Osteocyte (in vitro differentiated cells): ENCODE data around the gene OR4E1. TPM values are rescaled to one million over a fixed set of nuclear protein-coding genes. Genes with fewer than 3 reads are reported as not detected.
A peak's percentile ranks its signal among the peaks of the same experiment; 100 is the strongest.
"Not testable (repeated sequence)": the region's sequence is repeated elsewhere in the genome, so short reads cannot be mapped to it uniquely, and the experiment has no call there.

Experiments
- DNase-seq: peaks from one replicate; pipeline ENCODE4 v3.0.0; 2021; ENCODE audit warnings: mixed read lengths; ENCODE audit not compliant: unreplicated experiment; ENCODE audit errors: extremely low spot score
- H3K27ac Mint-ChIP-seq: one replicate; pipeline ENCODE4 v1.8.0; 2021; ENCODE audit warnings: mild to moderate bottlenecking, mixed read lengths; ENCODE audit not compliant: unreplicated experiment
- H3K27me3 Mint-ChIP-seq: one replicate; pipeline ENCODE4 v1.8.0; 2021; ENCODE audit warnings: mixed read lengths; ENCODE audit not compliant: unreplicated experiment
- H3K36me3 Mint-ChIP-seq: one replicate; pipeline ENCODE4 v1.8.0; 2021; ENCODE audit warnings: mixed read lengths; ENCODE audit not compliant: unreplicated experiment
- H3K4me1 Mint-ChIP-seq: one replicate; pipeline ENCODE4 v1.8.0; 2021; ENCODE audit warnings: mixed read lengths; ENCODE audit not compliant: unreplicated experiment
- H3K4me3 Mint-ChIP-seq: one replicate; pipeline ENCODE4 v1.8.0; 2021; ENCODE audit warnings: mild to moderate bottlenecking, moderate library complexity, mixed read lengths; ENCODE audit not compliant: unreplicated experiment
- H3K9me3 Mint-ChIP-seq: one replicate; pipeline ENCODE4 v1.8.0; 2021; ENCODE audit warnings: mixed read lengths; ENCODE audit not compliant: unreplicated experiment
- CTCF ChIP-seq: fragments of 200-600 bp; sonication (generic); IDR thresholded peaks from 2 replicates; pipeline ENCODE4 v1.5.0; 2021; ENCODE audit warnings: antibody characterized with exemption, mild to moderate bottlenecking, moderate library complexity
- total RNA-seq: library from RNA; stranded (reverse); gene quantifications from 2 replicates; pipeline ENCODE4 v1.2.1, GENCODE V29; 2021

OR4E1 gene
- total RNA-seq, 1 donor from 2014 or later: not detected

- no peak for DNase-seq
These were observed 37.8 kb upstream of the OR4E1 start for GRCh38 chr14:21711360-21711961.

GRCh38 chr14:21704338-21704737 lies 30.7 kb upstream of the OR4E1 start:
- Mint-ChIP-seq H3K27me3 (peaks cover 31% of the 10 kb centered on the region), H3K36me3 (no peaks in the 10 kb centered on the region), H3K9me3 (no peaks in the 10 kb centered on the region), H3K4me1 (no peaks in the 10 kb centered on the region), H3K4me3 (no peak overlapping the region), H3K27ac (no peak overlapping the region)
- DNase-seq: no peak
- TF ChIP-seq CTCF: no peak

More at GRCh38 chr14:21711360-21711961, 37.8 kb upstream of the OR4E1 start:
- peak; percentile 76 for TF ChIP-seq CTCF
- no peaks in the 10 kb centered on the region for H3K4me1 Mint-ChIP-seq
- H3K27me3 Mint-ChIP-seq: peaks cover 26% of the 10 kb centered on the region
- H3K9me3 Mint-ChIP-seq: no peaks in the 10 kb centered on the region
- no peak overlapping the region for H3K4me3 Mint-ChIP-seq
- no peaks in the 10 kb centered on the region for H3K36me3 Mint-ChIP-seq
- no peak overlapping the region for H3K27ac Mint-ChIP-seq

DNA sequence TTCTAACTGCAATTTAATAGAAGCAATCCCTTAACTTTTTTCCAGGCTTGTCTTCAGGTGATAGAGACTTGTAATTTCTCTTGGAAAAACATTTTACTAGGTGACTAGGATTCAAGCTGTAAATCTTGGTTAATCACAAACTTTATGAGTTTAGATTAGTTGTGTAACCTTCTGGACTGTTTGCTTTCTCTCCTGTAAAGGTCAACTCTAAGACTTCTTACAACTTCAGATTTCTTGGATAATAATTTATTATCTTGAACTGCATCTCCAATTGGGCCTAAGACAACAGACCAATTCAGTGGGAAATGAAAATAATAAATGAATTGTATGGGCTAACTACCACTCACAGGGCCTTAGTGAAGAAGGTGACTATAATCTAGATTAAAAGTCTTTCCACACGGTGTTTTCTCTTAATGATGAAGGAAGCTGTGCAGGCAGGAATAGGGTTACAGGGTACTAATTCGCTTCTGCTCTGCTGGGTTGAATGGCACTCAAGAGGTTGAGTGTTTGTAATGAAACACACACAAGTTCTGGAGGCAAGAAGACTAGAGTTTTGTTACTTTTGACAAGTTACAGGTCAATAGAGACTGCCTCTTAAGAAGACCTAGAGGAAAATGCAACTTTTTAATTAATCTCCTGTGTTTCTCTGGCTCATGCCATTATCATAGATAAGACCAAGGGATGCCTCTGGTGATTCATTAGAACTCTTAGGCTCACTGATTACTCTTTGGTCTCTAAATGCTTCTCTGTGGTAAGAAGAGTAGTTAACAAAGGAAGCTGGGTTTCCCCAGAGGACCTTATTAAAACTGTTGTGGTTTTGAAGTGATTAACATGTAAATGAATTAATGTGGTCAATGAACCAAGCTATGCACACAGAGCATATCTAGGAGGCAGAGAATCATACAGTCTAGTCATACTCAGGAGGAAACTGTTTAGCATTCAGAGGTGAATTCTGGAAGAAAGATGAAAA lies 30.0 kb upstream of the OR4E1 start:
- Mint-ChIP-seq H3K27me3 (peaks cover 26% of the 10 kb centered on the region), H3K9me3 (no peaks in the 10 kb centered on the region), H3K36me3 (no peaks in the 10 kb centered on the region), H3K4me1 (no peaks in the 10 kb centered on the region), H3K4me3 (no peak overlapping the region), H3K27ac (no peak overlapping the region)
- DNase-seq: no peak
- no peak for TF ChIP-seq CTCF

GRCh38 chr14:21702316-21702715 lies 28.7 kb upstream of the OR4E1 start:
- no peaks in the 10 kb centered on the region for H3K36me3 Mint-ChIP-seq
- H3K4me1 Mint-ChIP-seq: no peaks in the 10 kb centered on the region
- no peak for TF ChIP-seq CTCF
- no peak overlapping the region for H3K4me3 Mint-ChIP-seq
- H3K27ac Mint-ChIP-seq: no peak overlapping the region
- peaks cover 26% of the 10 kb centered on the region for H3K27me3 Mint-ChIP-seq
- no peak for DNase-seq
- no peaks in the 10 kb centered on the region for H3K9me3 Mint-ChIP-seq

DNA sequence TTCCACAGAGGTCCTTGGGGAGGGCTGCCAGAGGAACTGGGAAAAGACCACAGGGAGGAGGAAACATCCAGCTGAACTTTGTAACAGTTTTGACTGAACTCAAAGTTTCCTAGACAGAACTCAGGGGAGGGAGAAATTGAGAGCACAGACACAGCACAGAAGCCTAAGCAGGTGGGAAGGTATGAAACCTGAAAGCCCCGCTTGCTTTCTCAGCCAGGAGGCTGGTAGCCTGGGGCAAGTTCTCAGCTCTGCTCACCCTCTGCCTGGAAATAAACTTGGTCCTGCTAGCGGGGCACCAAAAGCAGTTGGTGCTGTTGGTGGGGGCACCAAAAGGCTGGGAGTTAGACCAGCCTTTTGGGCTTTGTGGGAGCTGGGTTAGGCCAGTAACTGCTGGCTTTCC lies 25.9 kb upstream of the OR4E1 start:
- Mint-ChIP-seq H3K36me3 (no peaks in the 10 kb centered on the region), H3K27me3 (peaks cover 16% of the 10 kb centered on the region), H3K4me1 (no peaks in the 10 kb centered on the region), H3K4me3 (no peak overlapping the region), H3K27ac (no peak overlapping the region), H3K9me3 (peaks cover 3% of the 10 kb centered on the region)
- no peak for DNase-seq
- TF ChIP-seq CTCF: no peak

- not testable (repeated sequence) for H3K4me3 Mint-ChIP-seq, H3K36me3 Mint-ChIP-seq
These were observed 24.9 kb upstream of the OR4E1 start for GRCh38 chr14:21698538-21698937.

DNA sequence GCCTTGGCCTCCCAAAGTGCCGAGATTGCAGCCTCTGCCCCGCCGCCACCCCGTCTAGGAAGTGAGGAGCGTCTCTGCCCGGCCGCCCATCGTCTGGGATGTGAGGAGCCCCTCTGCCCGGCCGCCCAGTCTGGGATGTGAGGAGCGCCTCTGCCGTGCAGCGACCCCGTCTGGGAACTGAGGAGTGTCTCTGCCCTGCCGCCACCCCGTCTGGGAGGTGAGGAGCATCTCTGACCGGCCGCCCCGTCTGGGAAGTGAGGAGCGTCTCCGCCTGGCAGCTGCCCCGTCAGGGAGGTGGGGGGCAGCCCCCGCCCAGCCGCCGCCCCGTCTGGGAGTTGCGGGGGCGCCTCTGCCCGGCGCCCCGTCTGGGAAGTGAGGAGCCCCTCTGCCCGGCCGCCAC lies 24.0 kb upstream of the OR4E1 start:
- not testable (repeated sequence) for H3K36me3 Mint-ChIP-seq, DNase-seq, H3K9me3 Mint-ChIP-seq, H3K4me1 Mint-ChIP-seq, H3K27ac Mint-ChIP-seq, H3K4me3 Mint-ChIP-seq
- peaks cover 13% of the 10 kb centered on the region for H3K27me3 Mint-ChIP-seq

More at GRCh38 chr14:21698538-21698937, 24.9 kb upstream of the OR4E1 start:
- H3K27me3 Mint-ChIP-seq: peaks cover 13% of the 10 kb centered on the region
- DNase-seq, H3K9me3 Mint-ChIP-seq, H3K4me1 Mint-ChIP-seq, H3K27ac Mint-ChIP-seq: not testable (repeated sequence)
